SKM-1 treated with dmso at 0.1 percent for 144 hours (cell line): Measurements from ENCODE around the gene APC.
A peak's percentile ranks its signal among the peaks of the same experiment; 100 is the strongest.

Source experiments
- DNase-seq: peaks from one replicate; lab custom pipeline; 2025; ENCODE audit not compliant: unreplicated experiment; lab: John Stamatoyannopoulos, UW

Gene APC

GRCh38 chr5:112737463-112738190 lies at the start of gene APC:
Gene APC, plus strand, starts transcription at chr5:112737885. Its CDS starts 17,006 bp downstream, at chr5:112754891.
- DNase-seq: peak; percentile 81

GRCh38 chr5:112689155-112689909 lies 48.4 kb upstream of the APC start:
- DNase-seq: no peak

- no peak for DNase-seq
These were observed 46.9 kb upstream of the APC start for GRCh38 chr5:112690605-112691338.

DNA sequence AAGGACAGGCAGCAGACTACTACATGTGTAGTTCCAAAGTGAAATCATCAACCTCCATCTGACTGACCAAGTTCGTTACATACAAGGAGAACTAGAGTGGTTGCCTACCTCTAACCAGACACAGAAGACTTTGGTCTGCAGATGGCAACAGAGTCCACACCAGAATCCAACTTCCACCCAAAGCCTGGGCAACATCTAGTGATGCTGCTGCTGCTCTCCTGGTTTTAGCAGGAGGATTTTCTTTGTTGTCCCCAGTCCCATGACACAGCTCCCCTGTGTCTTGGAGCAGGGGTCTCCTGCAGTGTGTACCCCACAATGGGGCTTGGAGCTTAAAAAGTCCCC lies 46.4 kb upstream of the APC start:
- no peak for DNase-seq

- DNase-seq: no peak
These were observed 45.9 kb upstream of the APC start for GRCh38 chr5:112691758-112692157.

DNA sequence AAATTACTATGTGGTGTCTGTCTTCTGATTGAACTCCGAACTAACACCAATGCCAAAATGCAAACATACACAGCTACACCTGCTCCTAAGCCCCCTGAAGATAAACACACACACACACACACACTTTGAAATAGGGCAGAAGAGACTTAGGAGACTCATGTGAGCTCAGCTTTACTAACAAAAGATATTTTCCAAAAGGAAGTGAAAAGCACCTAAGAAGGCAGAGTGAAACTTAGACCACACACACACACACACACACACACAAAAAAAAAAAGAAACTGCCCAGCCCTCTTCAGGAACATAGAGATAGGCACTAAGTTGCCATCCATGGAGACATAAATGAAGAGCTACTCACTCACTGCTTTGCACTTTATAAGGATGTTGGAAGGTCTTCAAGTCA lies 45.2 kb upstream of the APC start:
- no peak for DNase-seq

DNA sequence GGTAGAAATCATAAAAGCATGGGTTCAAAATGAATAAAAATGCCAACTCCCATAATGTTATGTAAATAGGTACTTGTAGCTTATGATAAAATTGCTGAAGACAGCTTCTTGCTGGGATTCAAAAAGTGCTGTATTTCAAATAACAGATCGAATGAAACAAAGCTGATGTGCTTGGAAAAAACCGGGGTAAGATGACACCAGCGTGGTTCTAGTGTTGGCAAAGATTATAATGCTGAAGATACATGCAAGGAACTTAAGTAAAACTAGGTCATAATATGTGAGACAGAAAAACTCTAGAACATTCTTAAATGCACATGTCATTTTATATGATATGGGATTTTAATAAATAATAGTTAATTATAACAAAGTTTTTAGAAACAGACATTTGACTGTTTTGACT lies 44.4 kb upstream of the APC start:
- DNase-seq: no peak

GRCh38 chr5:112694853-112695709 lies 42.6 kb upstream of the APC start:
- DNase-seq: peak; percentile 5

DNA sequence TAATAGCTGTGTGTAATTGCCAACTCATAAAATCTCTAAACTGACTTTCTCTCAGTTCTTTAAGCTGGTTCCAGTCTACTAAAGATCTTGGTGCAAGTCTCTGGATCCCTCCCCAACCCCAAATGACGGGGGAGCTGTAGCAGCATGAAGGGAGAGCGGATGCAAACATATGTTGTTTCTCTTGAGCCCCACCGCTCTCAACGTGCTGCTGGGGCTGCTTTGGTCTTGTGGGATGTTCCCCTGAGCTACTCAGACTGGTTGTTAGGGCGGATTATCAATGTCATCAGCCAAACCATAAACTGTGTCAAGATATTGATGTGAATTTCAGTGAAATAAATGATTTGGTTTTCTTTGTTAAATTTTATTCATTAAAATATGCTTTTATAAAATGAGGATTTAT lies 40.9 kb upstream of the APC start:
- no peak for DNase-seq

DNA sequence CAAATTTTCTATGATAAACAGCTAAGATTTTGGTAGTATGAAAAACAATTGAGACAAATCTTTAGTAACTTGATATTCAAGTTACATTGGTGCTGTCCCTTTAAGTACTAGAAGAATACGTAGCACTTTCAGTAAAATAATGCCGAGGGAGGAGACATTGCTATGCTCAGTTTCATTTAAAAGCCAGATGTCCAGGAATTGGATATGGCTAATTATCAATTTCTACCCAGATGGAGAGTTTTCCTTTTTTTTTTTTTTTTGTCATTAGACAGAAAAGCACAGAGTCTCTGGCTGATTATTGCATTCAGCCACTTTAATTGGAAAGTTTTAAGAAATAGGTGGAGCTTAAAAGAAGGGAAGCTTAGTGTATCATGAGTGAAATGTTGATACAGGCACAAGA lies 40.4 kb upstream of the APC start:
- no peak for DNase-seq

DNA sequence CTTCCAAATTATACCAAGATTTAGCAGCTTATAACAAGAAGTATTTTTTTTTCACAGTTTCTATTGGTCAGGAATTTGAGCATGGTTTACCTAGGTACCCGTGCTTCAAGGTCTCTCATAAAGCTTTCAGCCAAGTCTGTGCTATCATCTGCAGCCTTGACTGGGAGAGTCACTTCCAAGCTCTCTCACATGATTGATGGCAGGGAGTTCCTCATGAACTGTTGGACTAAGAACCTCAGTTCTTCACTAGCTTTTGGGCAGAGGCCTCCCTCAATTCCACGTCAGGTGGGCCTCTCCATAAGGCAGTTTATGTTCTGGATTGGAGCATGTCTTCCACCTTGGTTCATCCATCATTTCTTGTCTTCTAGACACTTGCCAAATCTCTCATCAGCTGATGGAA lies 39.9 kb upstream of the APC start:
- no peak for DNase-seq

- DNase-seq: peak; percentile 27
These were observed 33.5 kb upstream of the APC start for GRCh38 chr5:112703866-112704820.

- no peak for DNase-seq
These were observed 31.2 kb upstream of the APC start for GRCh38 chr5:112706446-112707016.

DNA sequence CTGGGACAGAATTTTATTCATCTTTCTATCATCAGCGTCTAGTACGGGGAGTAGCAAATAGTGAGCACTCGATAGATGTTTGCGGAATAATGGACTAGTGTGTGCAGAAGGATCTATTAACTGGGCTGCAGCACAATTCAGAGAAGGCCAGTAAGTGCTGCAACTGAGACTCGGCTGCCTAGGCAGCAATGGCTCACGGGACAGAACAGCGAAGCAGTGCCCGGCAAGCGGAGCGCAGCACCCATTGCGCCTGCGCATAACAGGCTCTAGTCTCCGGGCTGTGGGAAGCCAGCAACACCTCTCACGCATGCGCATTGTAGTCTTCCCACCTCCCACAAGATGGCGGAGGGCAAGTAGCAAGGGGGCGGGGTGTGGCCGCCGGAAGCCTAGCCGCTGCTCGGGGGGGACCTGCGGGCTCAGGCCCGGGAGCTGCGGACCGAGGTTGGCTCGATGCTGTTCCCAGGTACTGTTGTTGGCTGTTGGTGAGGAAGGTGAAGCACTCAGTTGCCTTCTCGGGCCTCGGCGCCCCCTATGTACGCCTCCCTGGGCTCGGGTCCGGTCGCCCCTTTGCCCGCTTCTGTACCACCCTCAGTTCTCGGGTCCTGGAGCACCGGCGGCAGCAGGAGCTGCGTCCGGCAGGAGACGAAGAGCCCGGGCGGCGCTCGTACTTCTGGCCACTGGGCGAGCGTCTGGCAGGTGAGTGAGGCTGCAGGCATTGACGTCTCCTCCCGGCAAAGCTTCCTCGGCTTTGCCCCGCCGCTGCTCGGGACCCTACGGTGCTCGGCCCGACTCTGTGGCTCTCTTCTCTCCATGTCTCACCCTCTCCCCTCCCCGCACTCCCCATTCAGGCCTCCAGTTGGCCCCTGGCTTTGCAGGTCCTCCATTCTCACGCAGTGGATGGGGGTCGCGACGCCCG lies 30.2 kb upstream of the APC start:
- DNase-seq: peak; percentile 98

DNA sequence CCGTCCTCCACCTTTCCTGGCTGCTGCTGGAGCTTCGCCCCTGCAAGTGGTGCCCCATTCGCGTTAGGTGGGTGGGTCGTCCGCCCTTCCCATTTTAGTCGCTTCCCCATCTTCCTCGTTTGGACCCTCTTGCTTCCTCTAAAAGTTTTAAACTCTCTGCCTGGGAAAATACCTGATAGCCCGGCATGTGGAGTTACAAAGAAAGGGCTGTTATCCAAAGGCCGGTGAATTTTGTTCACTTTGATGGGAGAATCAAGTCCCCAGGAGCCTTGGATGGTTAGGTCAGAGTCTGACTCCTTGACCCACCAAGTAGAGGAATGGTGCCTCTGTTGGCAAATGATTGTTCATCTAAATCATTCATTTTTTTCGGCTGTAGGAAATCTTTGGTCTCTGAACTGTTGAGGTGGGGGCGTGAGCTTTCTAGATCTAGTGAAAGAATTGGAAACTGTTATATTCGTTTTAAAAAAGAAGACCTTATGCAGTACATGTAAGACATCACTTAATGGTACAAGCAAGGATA lies 29.5 kb upstream of the APC start:
- DNase-seq: no peak

- DNase-seq: no peak
These were observed 28.3 kb upstream of the APC start for GRCh38 chr5:112709416-112709815.

GRCh38 chr5:112710896-112711295 lies 26.8 kb upstream of the APC start:
- no peak for DNase-seq

DNA sequence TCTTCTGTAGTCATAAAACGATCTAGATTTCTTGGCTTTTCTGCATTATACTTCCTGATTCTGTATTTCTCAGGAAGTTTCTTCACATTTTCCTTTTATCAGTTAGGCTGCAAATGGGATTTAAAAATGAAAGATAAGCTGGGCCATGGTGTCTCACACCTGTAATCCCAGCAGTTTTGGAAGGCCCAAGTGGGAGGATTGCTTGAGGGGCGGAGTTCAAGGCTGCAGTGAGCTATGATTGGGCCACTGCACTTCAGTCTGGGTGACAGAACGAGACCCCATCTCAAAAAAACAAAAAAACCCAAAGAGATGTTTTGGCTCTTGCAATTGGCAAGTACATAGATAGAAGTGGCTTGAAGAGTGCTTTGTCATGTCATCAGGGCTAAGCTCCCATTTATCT lies 26.2 kb upstream of the APC start:
- no peak for DNase-seq
